BLaER1 treated with 17β-estradiol and CSF1 and Interleukin-3, amounts not matched to agents 10 nM and 100 nM (cell line): Measurements from ENCODE around the gene F10.
"Not testable (repeated sequence)": the region's sequence is repeated elsewhere in the genome, so short reads cannot be mapped to it uniquely, and the experiment has no call there.

Source experiments
- H3K27ac ChIP-seq, 11 experiments: shearing (Covaris generic); formaldehyde crosslinking; 2 replicates each; pipeline ENCODE4 v1.8.1; 2022
- H3K27me3 ChIP-seq, 11 experiments: shearing (Covaris generic); formaldehyde crosslinking; 2 replicates each; pipeline ENCODE4 v1.8.1; 2022
- H3K36me3 ChIP-seq, 11 experiments: shearing (Covaris generic); formaldehyde crosslinking; 2 replicates each; pipeline ENCODE4 v1.8.1; 2022
- H3K4me1 ChIP-seq, 10 experiments: shearing (Covaris generic); formaldehyde crosslinking; 2 replicates each; pipeline ENCODE4 v1.8.1; 2022
- H3K4me2 ChIP-seq, 11 experiments: shearing (Covaris generic); formaldehyde crosslinking; 2 replicates each; pipeline ENCODE4 v1.8.1; 2022
- H3K4me3 ChIP-seq, 10 experiments: shearing (Covaris generic); formaldehyde crosslinking; 2 replicates each; pipeline ENCODE4 v1.8.1; 2022
- H3K9ac ChIP-seq, 11 experiments: shearing (Covaris generic); formaldehyde crosslinking; 2 replicates each; pipeline ENCODE4 v1.8.1; 2022
- H3K9me3 ChIP-seq, 11 experiments: shearing (Covaris generic); formaldehyde crosslinking; replicated peaks in 1 of 11; 2 replicates each; pipeline ENCODE4 v1.8.1; 2022
- H4K20me1 ChIP-seq, 11 experiments: shearing (Covaris generic); formaldehyde crosslinking; 2 replicates each; pipeline ENCODE4 v1.8.1; 2022
- Cebpa-rat ChIP-seq, 11 experiments: shearing (Covaris generic); IDR thresholded peaks; 2 replicates each; pipeline ENCODE4 v1.8.1; 2022

The F10 gene

DNA sequence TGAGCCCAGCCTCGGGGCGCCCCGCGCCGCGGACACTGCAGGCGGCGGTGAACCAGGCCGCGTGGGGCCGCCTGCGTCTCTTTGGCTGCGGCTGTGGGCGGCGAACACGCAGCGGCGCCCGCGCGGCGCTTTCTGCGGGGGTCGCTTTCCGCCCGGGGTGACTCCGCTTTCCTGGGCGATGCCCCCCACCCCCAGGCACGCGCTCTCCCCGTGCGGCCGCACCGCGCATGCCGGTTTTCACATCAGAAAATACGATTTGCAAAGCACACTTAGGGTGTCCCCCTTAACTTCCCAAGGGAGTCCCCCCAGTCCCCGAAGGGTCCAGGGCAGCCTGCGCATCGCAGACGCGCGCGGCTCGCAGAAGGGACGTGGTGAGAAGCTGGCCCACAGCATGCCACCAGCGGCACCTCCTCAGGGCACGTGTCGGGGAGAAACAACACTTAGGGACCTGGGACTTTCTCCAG, 11.7 kb upstream of the F10 start:
- no peak overlapping the region for H3K4me2 ChIP-seq
- no peak overlapping the region for H3K27ac ChIP-seq
- H3K9me3 ChIP-seq = peaks cover 21 to 30% (median 26%) of the 10 kb centered on the region in 11 experiments
- no peak overlapping the region for H3K9ac ChIP-seq
- H4K20me1 ChIP-seq = peaks cover 0 to 4% (median 0%) of the 10 kb centered on the region in 11 experiments; a peak in 1 of 22 replicates
- peaks cover 0 to 7% (median 2%) of the 10 kb centered on the region in 10 experiments; a peak in 13 of 20 replicates for H3K4me1 ChIP-seq
- no peaks in the 10 kb centered on the region for H3K27me3 ChIP-seq
- H3K36me3 ChIP-seq = no peaks in the 10 kb centered on the region
- TF ChIP-seq Cebpa-rat (IDR thresholded peaks at IDR 0.05) = no peak
- H3K4me3 ChIP-seq = no peak overlapping the region

DNA sequence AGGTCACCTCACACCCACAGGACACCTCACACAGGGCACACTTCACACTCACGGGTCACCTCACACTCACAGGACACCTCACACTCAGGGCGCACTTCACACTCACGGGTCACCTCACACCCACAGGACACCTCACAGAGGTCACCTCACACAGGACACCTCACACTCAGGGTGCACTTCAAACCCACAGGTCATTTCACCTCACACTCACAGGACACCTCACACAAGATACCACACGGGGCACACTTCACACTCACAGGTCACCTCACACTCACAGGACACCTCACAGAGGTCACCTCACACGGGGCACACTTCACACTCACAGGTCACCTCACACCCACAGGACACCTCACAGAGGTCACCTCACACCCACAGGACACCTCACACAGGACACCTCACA, 10.8 kb upstream of the F10 start:
- H3K36me3 ChIP-seq, H3K9ac ChIP-seq, H4K20me1 ChIP-seq, H3K27ac ChIP-seq, H3K4me2 ChIP-seq, H3K4me3 ChIP-seq, H3K4me1 ChIP-seq, H3K27me3 ChIP-seq: not testable (repeated sequence)
- H3K9me3 ChIP-seq = peaks cover 21 to 30% (median 26%) of the 10 kb centered on the region in 11 experiments

DNA sequence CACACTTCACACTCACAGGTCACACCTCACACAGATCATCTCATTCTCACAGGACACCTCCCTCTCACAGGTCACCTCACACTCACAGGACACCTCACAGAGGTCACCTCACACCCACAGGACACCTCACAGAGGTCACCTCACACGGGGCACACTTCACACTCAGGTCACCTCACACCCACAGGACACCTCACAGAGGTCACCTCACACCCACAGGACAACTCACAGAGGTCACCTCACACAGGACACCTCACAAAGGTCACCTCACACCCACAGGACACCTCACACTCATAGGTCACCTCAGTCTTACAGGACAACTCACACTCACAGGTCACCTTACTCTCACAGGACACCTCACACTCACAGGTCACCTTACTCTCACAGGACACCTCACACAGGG, 10.1 kb upstream of the F10 start:
- not testable (repeated sequence) for H3K27me3 ChIP-seq, H4K20me1 ChIP-seq

DNA sequence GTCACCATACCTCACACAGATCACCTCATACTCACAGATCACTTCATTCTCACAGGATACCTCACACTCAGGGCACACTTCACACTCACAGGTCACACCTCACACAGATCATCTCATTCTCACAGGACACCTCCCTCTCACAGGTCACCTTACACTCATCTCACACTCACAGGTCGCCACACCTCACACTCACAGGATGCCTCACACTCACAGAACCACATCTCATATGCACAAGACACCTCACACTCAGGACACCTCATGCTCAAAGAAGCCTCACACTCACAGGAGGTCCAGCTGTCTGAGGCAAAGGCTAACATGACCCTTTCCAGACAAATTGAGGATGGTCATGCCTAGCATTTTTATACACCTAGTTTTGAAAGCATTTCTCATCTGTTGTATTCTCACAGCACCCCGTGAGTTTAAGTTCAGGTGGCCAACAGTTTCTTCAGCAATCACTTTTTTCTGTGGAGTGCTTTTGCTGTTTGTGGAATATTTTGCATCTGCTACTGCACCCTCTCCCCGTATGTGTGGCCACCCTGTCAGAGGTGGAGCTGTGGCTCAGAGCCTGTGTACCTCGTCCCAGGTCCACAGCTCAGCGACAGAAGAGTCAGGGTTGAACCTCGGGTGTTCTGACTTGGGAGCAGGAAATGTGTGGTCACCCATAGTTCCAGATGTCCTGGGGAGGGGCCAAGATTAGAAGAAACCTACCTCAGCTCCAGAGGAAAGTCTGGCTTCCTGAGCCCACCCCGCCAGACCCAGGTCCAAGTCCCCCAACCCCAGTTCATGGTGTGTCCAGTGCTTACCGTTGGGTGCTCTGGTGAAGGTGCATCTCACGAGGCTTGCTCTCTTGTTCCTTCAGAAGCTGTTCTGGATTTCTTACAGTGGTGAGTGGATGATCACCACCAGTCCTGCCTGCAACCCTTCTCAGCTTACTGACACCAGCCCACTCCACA, 9.4 kb upstream of the F10 start:
- peaks cover 0 to 12% (median 7%) of the 10 kb centered on the region in 10 experiments; a peak in 7 of 20 replicates for H3K4me1 ChIP-seq
- H3K27me3 ChIP-seq = no peaks in the 10 kb centered on the region
- no peak overlapping the region for H3K9ac ChIP-seq
- 0 out of 22 replicates have a peak overlapping the region, but pooled peaks of 1 of the 11 experiments have one; percentile 5 for H3K4me2 ChIP-seq
- no peaks in the 10 kb centered on the region for H3K36me3 ChIP-seq
- H3K9me3 ChIP-seq = peaks cover 21 to 28% (median 26%) of the 10 kb centered on the region in 11 experiments
- peaks cover 0 to 4% (median 0%) of the 10 kb centered on the region in 11 experiments; a peak in 1 of 22 replicates for H4K20me1 ChIP-seq
- no peak overlapping the region for H3K27ac ChIP-seq
- no peak overlapping the region for H3K4me3 ChIP-seq
- TF ChIP-seq Cebpa-rat (IDR thresholded peaks at IDR 0.05) = no peak

More for the DNA sequence above, 10.1 kb upstream of the F10 start:
- not testable (repeated sequence) for H3K4me3 ChIP-seq, H3K9ac ChIP-seq, H3K4me2 ChIP-seq, H3K4me1 ChIP-seq, H3K36me3 ChIP-seq, H3K27ac ChIP-seq
- H3K9me3 ChIP-seq = peaks cover 21 to 30% (median 26%) of the 10 kb centered on the region in 11 experiments

DNA sequence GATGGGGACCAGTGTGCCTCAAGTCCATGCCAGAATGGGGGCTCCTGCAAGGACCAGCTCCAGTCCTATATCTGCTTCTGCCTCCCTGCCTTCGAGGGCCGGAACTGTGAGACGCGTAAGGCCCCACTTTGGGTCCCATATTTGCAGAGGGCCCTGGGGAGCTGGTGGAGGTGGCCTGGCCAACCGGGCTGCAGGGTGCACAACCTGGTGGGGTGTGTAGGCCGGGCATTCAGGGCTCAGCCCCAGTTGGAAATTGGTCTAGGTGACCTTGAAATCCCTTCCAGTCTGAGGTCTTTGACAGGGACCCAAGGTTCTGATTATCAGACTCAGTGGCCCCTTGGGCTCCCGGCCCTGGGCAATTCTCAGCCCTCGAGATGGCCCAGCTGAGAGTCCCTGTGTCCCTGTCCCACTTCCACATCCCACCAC, 8.7 kb upstream of the F10 start:
- no peak for TF ChIP-seq Cebpa-rat (IDR thresholded peaks at IDR 0.05)
- peaks cover 21 to 24% (median 22%) of the 10 kb centered on the region in 11 experiments for H3K9me3 ChIP-seq
- no peak overlapping the region for H3K27ac ChIP-seq
- H3K4me2 ChIP-seq = no peak overlapping the region
- H3K4me3 ChIP-seq = no peak overlapping the region
- H3K9ac ChIP-seq = no peak overlapping the region
- H3K27me3 ChIP-seq = no peaks in the 10 kb centered on the region
- H3K36me3 ChIP-seq = no peaks in the 10 kb centered on the region
- H4K20me1 ChIP-seq = peaks cover 0 to 4% (median 0%) of the 10 kb centered on the region in 11 experiments; a peak in 1 of 22 replicates
- H3K4me1 ChIP-seq = peaks cover 0 to 14% (median 7%) of the 10 kb centered on the region in 10 experiments; a peak in 7 of 20 replicates

DNA sequence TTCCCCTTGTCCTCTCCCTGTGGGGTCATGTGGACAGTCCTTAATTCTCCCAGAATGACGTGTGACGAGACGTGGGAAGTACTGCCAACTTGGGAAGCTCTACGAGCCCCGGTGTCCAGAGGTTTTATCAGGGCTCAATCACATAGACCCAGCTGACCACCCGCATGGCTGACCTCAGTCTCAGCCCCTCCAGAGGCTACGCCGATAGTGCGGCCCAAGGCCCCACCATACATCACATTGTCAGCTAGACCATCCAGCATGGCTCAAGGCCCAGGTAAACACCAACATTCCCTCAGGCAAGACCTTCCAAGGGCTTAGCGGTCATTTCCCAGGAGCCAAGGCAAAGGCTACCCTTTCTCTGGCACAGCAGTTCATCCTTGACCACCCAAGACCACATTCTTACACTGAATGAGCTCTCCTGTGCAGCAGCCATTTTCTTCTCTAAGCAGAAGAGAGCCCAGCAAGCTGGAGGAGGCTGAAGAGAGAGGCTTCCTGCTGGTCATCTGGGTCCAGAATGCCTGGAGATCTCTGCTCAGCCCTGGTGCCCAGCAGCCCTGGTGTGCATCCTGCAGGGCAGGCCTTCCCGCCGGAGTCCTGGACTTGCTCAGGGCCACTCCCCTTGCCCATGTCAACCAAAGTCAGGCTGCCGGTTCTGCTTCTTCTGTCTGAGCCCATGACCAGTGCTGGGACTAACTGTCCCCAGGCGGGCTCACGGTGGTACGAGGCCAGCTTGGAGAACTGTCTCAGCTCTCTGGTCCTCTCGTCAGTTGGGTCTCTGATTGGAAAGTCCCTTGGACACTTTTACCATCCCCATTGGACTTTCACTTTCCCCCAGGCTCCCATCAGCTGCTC, 7.9 kb upstream of the F10 start:
- peaks cover 12 to 15% (median 14%) of the 10 kb centered on the region in 11 experiments for H3K9me3 ChIP-seq
- H3K36me3 ChIP-seq = no peaks in the 10 kb centered on the region
- no peak overlapping the region for H3K27ac ChIP-seq
- H3K4me2 ChIP-seq = no peak overlapping the region
- H3K4me3 ChIP-seq = no peak overlapping the region
- no peak for TF ChIP-seq Cebpa-rat (IDR thresholded peaks at IDR 0.05)
- no peak overlapping the region for H3K9ac ChIP-seq
- H3K4me1 ChIP-seq = peaks cover 0 to 14% (median 7%) of the 10 kb centered on the region in 10 experiments; a peak in 7 of 20 replicates
- H4K20me1 ChIP-seq = peaks cover 0 to 4% (median 0%) of the 10 kb centered on the region in 11 experiments; a peak in 1 of 22 replicates
- no peaks in the 10 kb centered on the region for H3K27me3 ChIP-seq

DNA sequence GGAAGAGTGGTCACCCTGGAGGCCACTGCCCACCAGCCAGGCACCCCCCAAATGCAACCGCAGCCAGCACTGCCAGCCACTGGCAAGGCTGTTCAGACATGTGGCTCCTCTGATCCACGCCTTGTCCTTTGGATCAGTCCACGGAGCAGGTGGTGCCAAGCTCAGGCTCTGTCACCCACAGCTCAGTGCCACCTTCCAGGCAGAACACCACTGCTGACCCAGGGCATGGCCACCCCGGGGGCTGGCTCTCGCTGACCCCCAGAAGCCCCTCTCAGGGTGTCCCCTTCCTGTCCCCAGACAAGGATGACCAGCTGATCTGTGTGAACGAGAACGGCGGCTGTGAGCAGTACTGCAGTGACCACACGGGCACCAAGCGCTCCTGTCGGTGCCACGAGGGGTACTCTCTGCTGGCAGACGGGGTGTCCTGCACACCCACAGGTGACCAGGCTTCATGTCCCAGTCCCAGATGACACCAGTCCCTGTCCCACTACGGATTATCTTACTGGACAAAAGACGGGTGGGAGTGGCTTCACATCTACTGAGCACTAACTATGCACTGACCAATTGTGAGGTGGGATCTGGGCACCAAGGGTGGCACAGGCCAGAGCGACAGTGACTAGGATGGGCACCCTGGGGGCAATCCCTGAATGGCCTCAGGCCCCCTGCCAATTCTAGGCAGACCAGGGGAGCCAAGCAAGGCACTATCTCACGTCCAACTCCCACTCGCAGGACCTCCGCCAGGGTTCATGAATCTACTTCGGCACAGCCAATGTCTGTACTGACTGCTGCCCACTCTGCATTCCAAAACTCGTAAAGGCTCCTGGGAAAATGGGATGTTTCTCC, 7.0 kb upstream of the F10 start:
- no peak overlapping the region for H3K9ac ChIP-seq
- peaks cover 3 to 6% (median 5%) of the 10 kb centered on the region in 11 experiments; a peak in 21 of 22 replicates for H3K9me3 ChIP-seq
- peaks cover 0 to 4% (median 0%) of the 10 kb centered on the region in 11 experiments; a peak in 1 of 22 replicates for H4K20me1 ChIP-seq
- H3K4me2 ChIP-seq = no peak overlapping the region
- no peaks in the 10 kb centered on the region for H3K36me3 ChIP-seq
- H3K4me1 ChIP-seq = peaks cover 0 to 14% (median 7%) of the 10 kb centered on the region in 10 experiments; a peak in 7 of 20 replicates
- H3K27ac ChIP-seq = no peak overlapping the region
- H3K4me3 ChIP-seq = no peak overlapping the region
- no peak for TF ChIP-seq Cebpa-rat (IDR thresholded peaks at IDR 0.05)
- H3K27me3 ChIP-seq = no peaks in the 10 kb centered on the region

DNA sequence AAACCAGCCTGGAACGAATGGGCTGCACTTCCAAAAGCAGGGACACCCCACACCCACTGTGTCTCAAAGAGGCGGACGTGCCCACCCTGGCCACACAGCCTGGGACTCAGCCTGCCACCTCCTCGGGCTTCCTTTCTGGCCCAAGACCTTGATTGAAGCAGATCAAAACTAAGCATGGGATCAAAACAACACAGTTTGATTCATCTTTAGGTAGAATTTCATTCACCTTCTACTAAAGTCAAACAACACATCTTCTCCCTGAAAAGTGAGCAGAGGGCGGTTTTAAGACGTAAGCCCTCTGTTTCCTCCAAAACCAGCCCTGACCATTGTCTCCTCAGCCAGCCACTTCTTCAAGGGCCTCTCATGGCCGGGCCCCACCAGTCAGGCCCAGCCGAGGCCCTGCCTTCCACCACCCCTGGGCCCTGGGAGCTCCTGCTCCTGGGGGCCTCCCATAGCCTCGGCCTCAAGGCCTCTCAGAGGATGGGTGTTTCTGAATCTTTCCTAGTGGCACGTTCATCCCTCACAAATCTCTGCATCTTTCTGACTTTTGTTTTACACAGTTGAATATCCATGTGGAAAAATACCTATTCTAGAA, 6.3 kb upstream of the F10 start:
- H4K20me1 ChIP-seq = peaks cover 0 to 4% (median 0%) of the 10 kb centered on the region in 11 experiments; a peak in 2 of 22 replicates
- TF ChIP-seq Cebpa-rat (IDR thresholded peaks at IDR 0.05) = no peak
- no peaks in the 10 kb centered on the region for H3K36me3 ChIP-seq
- no peak overlapping the region for H3K9ac ChIP-seq
- H3K4me1 ChIP-seq = peaks cover 0 to 14% (median 7%) of the 10 kb centered on the region in 10 experiments; a peak in 7 of 20 replicates
- H3K27ac ChIP-seq = no peak overlapping the region
- no peak overlapping the region for H3K4me2 ChIP-seq
- H3K4me3 ChIP-seq = no peak overlapping the region
- H3K9me3 ChIP-seq = no peaks in the 10 kb centered on the region
- H3K27me3 ChIP-seq = no peaks in the 10 kb centered on the region
